Fibroblast of lung (primary cell): ENCODE measurements around the gene ADCY5. TPM values are rescaled to one million over a fixed set of nuclear protein-coding genes. Genes with fewer than 3 reads are reported as not detected.
"Not testable (repeated sequence)": the region's sequence is repeated elsewhere in the genome, so short reads cannot be mapped to it uniquely, and the experiment has no call there.

Source experiments
- DNase-seq, 2 donors: peaks; one replicate each; pipeline versions ENCODE4 v3.0.0 to v3.0.0-alpha.2; 2010; ENCODE audit warnings: low read depth in 2 of 2
- H2AFZ ChIP-seq: 2 replicates; pipeline ENCODE4 v1.5.1; 2012; ENCODE audit warnings: low read length, control low read depth, inconsistent platforms
- H3K27ac ChIP-seq: 2 replicates; pipeline ENCODE4 v1.5.1; 2011; ENCODE audit warnings: low read length, control low read depth; ENCODE audit not compliant: insufficient read depth
- H3K27me3 ChIP-seq: 2 replicates; pipeline ENCODE4 v1.5.1; 2011; ENCODE audit warnings: mild to moderate bottlenecking, low read length; ENCODE audit not compliant: control insufficient read depth, insufficient read depth
- H3K36me3 ChIP-seq: 2 replicates; pipeline ENCODE4 v1.5.1; 2011; ENCODE audit warnings: low read length; ENCODE audit not compliant: control insufficient read depth, insufficient read depth
- H3K4me1 ChIP-seq: 2 replicates; pipeline ENCODE4 v1.5.1; 2011; ENCODE audit warnings: low read length; ENCODE audit not compliant: control insufficient read depth, insufficient read depth; ENCODE audit errors: extremely low read depth
- H3K4me2 ChIP-seq: 2 replicates; pipeline ENCODE4 v1.5.1; 2011; ENCODE audit warnings: low read length, control low read depth; ENCODE audit not compliant: insufficient read depth; ENCODE audit errors: extremely low read depth
- H3K4me3 ChIP-seq, 4 experiments: fragments of 200-600 bp in 1 of 4; sonication (generic) in 1 of 4; replicated peaks in 1 of 4; 2 replicates each; pipeline ENCODE4 v1.5.1; 2011 to 2016; ENCODE audit warnings: low read length in 4 of 4, low read depth in 3 of 4, mild to moderate bottlenecking in 3 of 4, control low read depth in 2 of 4, inconsistent platforms in 1 of 4, mixed read lengths in 1 of 4; ENCODE audit not compliant: insufficient read depth in 1 of 4; ENCODE audit errors: control extremely low read depth in 1 of 4
- H3K79me2 ChIP-seq: 2 replicates; pipeline ENCODE4 v1.5.1; 2012; ENCODE audit warnings: mild to moderate bottlenecking, low read length, inconsistent platforms; ENCODE audit not compliant: control insufficient read depth, insufficient read depth
- H3K9ac ChIP-seq: 2 replicates; pipeline ENCODE4 v1.5.1; 2011; ENCODE audit warnings: mild to moderate bottlenecking, low read length, control low read depth; ENCODE audit not compliant: insufficient read depth
- H3K9me3 ChIP-seq: 2 replicates; pipeline ENCODE4 v1.5.1; 2012; ENCODE audit warnings: low read depth, low read length; ENCODE audit not compliant: control insufficient read depth, insufficient read depth
- H4K20me1 ChIP-seq: 2 replicates; pipeline ENCODE4 v1.5.1; 2011; ENCODE audit warnings: low read length; ENCODE audit not compliant: control insufficient read depth, insufficient read depth; ENCODE audit errors: extremely low read depth
- EZH2 ChIP-seq: IDR thresholded peaks from 2 replicates; pipeline ENCODE4 v1.5.1; 2012; ENCODE audit warnings: low read length, control low read depth, mild to moderate bottlenecking; ENCODE audit errors: missing control alignments
- polyA plus RNA-seq, 2 donors: library from polyadenylated mRNA; depleted of rRNA in 1 of 2; stranded (reverse) in 1 of 2; unstranded in 1 of 2; fragments of >200 nt; gene quantifications; 2 replicates each; pipeline ENCODE4 v1.2.1, GENCODE V29; 2011 to 2012; ENCODE audit warnings: missing spikeins in 1 of 2
- total RNA-seq: library from RNA; depleted of rRNA; stranded (reverse); fragments of >200 nt; gene quantifications from 2 replicates; pipeline ENCODE4 v1.2.1, GENCODE V29; 2014
- TF ChIP-seq, protein P1 (sequence below), 2 donors: IDR thresholded peaks in 1 of 2; conservative IDR thresholded peaks in 1 of 2; 1 replicate in 1 of 2; 2 replicates in 1 of 2; pipeline ENCODE4 v1.5.1; 2011 to 2012; ENCODE audit warnings: low read length in 2 of 2, control low read depth in 1 of 2, inconsistent platforms in 1 of 2, low read depth in 1 of 2, mild to moderate bottlenecking in 1 of 2

Gene ADCY5
- total and polyA plus RNA-seq, 2 donors (not counting 1 experiment from before 2014, with no cell fraction given), result 0.11 to 0.50 TPM

DNA sequence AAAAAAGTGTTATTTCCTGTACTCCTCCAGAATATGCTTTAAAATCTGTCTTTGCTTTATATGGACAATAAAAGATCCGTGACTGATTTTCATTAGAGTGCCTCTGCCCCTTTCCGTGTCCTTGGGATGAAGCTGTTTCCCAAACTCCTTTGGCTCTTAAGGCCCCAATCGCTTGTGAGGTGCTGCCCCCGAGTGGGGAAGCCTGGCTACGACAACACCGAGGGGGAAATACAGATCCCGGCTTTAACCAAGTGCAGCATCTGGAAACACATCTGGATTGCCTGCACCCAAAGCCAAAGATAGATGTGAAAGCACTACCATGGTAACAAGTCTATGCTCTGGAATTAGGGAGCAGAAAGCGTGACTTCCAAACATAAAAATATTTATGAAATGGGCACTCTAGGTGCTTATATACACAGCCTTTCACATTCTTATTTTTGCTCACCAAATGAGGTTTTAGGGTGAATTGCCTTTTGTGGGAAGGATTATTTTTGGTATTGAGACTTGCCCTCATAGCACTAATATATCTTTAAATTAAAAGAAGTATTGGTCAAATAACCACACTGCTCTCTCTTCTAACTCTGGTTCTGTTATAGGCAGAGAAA lies 40.6 kb upstream of the ADCY5 start:
- peak; percentile 38 to 76 for DNase-seq
- no peak overlapping the region for H3K4me3 ChIP-seq

DNA sequence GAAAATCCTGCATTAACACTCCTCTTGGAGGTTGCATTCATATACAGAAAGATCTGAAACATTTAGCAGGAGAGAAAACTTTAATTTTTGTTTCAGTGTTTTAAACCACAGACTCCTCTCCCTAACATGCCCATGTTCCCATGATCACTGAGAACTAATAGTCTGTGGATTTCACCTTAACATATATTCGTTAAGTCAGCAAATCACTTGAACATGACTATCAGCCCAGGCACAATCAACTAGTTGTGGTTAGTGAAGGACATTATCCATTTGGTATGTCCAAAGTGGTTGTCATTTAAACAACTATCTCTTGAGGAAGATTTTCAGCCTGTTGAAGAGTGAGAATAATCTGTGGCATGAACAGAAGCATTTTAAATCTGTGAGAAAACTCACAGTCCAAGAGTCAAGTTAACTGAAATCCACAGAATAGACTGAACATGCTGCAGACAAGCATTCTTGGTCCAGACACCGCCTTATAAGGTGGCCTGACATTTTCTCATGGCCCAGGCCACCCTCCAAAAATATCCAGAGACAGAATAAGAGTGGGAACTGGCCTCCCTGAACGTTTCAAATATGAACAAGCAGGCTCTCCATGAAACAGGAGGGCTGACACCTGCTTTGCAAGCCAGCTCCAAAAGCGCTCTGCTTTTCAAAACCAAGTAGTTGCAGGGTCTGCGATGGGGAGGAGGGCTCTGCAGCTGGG lies 39.9 kb upstream of the ADCY5 start:
- Histone ChIP-seq H4K20me1 (no peaks in the 10 kb centered on the region), H3K27me3 (no peaks in the 10 kb centered on the region), H3K79me2 (no peaks in the 10 kb centered on the region), H3K27ac (no peak overlapping the region), H3K4me3 (no peak overlapping the region), H3K4me2 (no peak overlapping the region), H3K9ac (no peak overlapping the region), H3K9me3 (no peaks in the 10 kb centered on the region), H3K36me3 (no peaks in the 10 kb centered on the region), H3K4me1 (no peaks in the 10 kb centered on the region), H2AFZ (no peak overlapping the region)
- TF ChIP-seq, protein P1, sequence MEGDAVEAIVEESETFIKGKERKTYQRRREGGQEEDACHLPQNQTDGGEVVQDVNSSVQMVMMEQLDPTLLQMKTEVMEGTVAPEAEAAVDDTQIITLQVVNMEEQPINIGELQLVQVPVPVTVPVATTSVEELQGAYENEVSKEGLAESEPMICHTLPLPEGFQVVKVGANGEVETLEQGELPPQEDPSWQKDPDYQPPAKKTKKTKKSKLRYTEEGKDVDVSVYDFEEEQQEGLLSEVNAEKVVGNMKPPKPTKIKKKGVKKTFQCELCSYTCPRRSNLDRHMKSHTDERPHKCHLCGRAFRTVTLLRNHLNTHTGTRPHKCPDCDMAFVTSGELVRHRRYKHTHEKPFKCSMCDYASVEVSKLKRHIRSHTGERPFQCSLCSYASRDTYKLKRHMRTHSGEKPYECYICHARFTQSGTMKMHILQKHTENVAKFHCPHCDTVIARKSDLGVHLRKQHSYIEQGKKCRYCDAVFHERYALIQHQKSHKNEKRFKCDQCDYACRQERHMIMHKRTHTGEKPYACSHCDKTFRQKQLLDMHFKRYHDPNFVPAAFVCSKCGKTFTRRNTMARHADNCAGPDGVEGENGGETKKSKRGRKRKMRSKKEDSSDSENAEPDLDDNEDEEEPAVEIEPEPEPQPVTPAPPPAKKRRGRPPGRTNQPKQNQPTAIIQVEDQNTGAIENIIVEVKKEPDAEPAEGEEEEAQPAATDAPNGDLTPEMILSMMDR (conservative IDR thresholded peaks at IDR 0.05 in 1 of 2, IDR thresholded peaks at IDR 0.05 in 1 of 2; ENCODE audit: low read depth in 1 of 2, low read length in 2 of 2), result no peak
- TF ChIP-seq EZH2, result no peak
- no peak for DNase-seq

More for the DNA sequence above, 40.6 kb upstream of the ADCY5 start:
- no peaks in the 10 kb centered on the region for H4K20me1 ChIP-seq
- no peaks in the 10 kb centered on the region for H3K36me3 ChIP-seq
- no peaks in the 10 kb centered on the region for H3K9me3 ChIP-seq
- no peaks in the 10 kb centered on the region for H3K4me1 ChIP-seq
- no peak overlapping the region for H3K9ac ChIP-seq
- H3K27me3 ChIP-seq, result no peaks in the 10 kb centered on the region
- H2AFZ ChIP-seq, result no peak overlapping the region
- TF ChIP-seq, protein P1 (conservative IDR thresholded peaks at IDR 0.05 in 1 of 2, IDR thresholded peaks at IDR 0.05 in 1 of 2; ENCODE audit: low read depth in 1 of 2, low read length in 2 of 2), result peak; percentile 96 to 98
- no peak for TF ChIP-seq EZH2
- no peak overlapping the region for H3K4me2 ChIP-seq
- H3K27ac ChIP-seq, result no peak overlapping the region
- H3K79me2 ChIP-seq, result no peaks in the 10 kb centered on the region

DNA sequence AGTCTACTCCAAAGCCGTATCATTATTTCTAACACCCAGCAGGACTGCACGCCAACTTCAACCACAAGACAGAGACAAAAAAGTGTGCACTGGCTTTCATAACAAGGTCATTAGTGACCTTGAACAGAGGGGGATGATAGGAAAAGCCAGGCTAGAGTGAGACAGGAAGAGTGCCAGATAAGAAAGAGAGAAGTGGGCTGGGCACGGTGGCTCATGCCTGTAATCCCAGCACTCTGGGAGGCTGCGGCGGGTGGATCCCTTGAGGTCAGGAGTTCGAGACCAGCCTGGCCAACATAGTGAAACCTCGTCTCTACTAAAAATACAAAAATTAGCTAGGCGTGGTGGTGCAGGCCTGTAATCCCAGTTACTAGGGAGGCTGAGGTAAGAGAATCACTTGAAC lies 38.2 kb upstream of the ADCY5 start:
- H2AFZ ChIP-seq, H4K20me1 ChIP-seq, H3K4me2 ChIP-seq, H3K9ac ChIP-seq, H3K36me3 ChIP-seq, H3K27me3 ChIP-seq, H3K4me3 ChIP-seq, H3K79me2 ChIP-seq, H3K27ac ChIP-seq, H3K4me1 ChIP-seq, DNase-seq, H3K9me3 ChIP-seq: not testable (repeated sequence)
